ENCODE data around the gene ZNF358. TPM values are rescaled to one million over a fixed set of nuclear protein-coding genes. Genes with fewer than 3 reads are reported as not detected.

The ZNF358 gene
- 13.8 and 20.9 TPM in 2 replicates for total RNA-seq

GRCh38 chr19:7515645-7516151 is at the start of gene ZNF358:
TSS of gene ZNF358 (plus strand) at chr19:7516103. CDS start at chr19:7519243, 3,140 bp downstream.
- TF ChIP-seq CTCF (IDR thresholded peaks at IDR 0.05; ENCODE audit: insufficient read depth, low read depth, low read length), result no peak
- DNase-seq (ENCODE audit: low read depth), result peak; percentile 58
- peak within 1 kb of the TSS; percentile 79 for H3K4me3 ChIP-seq (ENCODE audit: low read depth, low read length)

GRCh38 chr19:7467009-7467989 is 48.6 kb upstream of the ZNF358 start:
- DNase-seq (ENCODE audit: low read depth), result no peak
- H3K4me3 ChIP-seq (ENCODE audit: low read depth, low read length), result no peak overlapping the region
- no peak for TF ChIP-seq CTCF (IDR thresholded peaks at IDR 0.05; ENCODE audit: insufficient read depth, low read depth, low read length)

- no peak overlapping the region for H3K4me3 ChIP-seq (ENCODE audit: low read depth, low read length)
- TF ChIP-seq CTCF (IDR thresholded peaks at IDR 0.05; ENCODE audit: insufficient read depth, low read depth, low read length), result no peak
- DNase-seq (ENCODE audit: low read depth), result no peak
These were observed 47.1 kb upstream of the ZNF358 start for GRCh38 chr19:7468840-7469239.

- no peak overlapping the region for H3K4me3 ChIP-seq (ENCODE audit: low read depth, low read length)
- no peak for TF ChIP-seq CTCF (IDR thresholded peaks at IDR 0.05; ENCODE audit: insufficient read depth, low read depth, low read length)
- DNase-seq (ENCODE audit: low read depth), result no peak
These were observed 46.1 kb upstream of the ZNF358 start for GRCh38 chr19:7469669-7470285.

- no peak for DNase-seq (ENCODE audit: low read depth)
- no peak overlapping the region for H3K4me3 ChIP-seq (ENCODE audit: low read depth, low read length)
- TF ChIP-seq CTCF (IDR thresholded peaks at IDR 0.05; ENCODE audit: insufficient read depth, low read depth, low read length), result no peak
These were observed 45.2 kb upstream of the ZNF358 start for GRCh38 chr19:7470540-7471305.

All from fibroblast of villous mesenchyme (primary cell).